Keratinocyte (primary cell): ENCODE measurements around the gene LRRC71.

ENCODE experiments used
- EZH2 ChIP-seq: IDR thresholded peaks from one replicate; pipeline ENCODE4 v1.6.1; 2012; ENCODE audit warnings: inconsistent platforms, mild to moderate bottlenecking, low read length, moderate library complexity
- TF ChIP-seq, protein P1 (sequence below), 3 experiments: IDR thresholded peaks in 1 of 3; conservative IDR thresholded peaks in 1 of 3; optimal IDR thresholded peaks in 1 of 3; 2 replicates in 2 of 3; 3 replicates in 1 of 3; pipeline versions ENCODE3 to v1.5.1; 2011; ENCODE audit warnings: low read length in 3 of 3, mild to moderate bottlenecking in 3 of 3, moderate library complexity in 2 of 3, control low read depth in 1 of 3, inconsistent platforms in 1 of 3; ENCODE audit not compliant: insufficient read depth in 2 of 3; ENCODE audit errors: extremely low read depth in 1 of 3

DNA sequence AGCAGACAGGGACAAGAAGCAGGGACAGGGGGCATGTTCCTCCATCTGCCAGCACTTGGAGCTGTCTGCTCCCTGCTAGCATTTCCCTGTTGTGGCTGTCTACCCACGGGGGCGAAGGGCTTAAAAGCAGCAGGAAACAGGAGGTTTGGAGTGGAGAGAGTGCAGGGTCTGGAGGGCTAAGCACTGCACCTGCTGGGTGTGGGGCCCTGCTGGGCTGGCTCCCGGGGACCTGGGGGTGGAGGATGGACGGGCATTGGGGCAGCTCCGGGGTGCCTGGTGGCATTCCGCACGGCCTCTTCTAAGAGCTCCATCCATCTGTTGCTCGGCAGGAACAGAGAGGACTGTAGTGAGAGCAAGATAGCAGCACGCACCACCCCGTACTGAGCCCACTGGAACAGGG lies 21.2 kb downstream of the LRRC71 start:
- no peak for TF ChIP-seq EZH2
- TF ChIP-seq, protein P1, sequence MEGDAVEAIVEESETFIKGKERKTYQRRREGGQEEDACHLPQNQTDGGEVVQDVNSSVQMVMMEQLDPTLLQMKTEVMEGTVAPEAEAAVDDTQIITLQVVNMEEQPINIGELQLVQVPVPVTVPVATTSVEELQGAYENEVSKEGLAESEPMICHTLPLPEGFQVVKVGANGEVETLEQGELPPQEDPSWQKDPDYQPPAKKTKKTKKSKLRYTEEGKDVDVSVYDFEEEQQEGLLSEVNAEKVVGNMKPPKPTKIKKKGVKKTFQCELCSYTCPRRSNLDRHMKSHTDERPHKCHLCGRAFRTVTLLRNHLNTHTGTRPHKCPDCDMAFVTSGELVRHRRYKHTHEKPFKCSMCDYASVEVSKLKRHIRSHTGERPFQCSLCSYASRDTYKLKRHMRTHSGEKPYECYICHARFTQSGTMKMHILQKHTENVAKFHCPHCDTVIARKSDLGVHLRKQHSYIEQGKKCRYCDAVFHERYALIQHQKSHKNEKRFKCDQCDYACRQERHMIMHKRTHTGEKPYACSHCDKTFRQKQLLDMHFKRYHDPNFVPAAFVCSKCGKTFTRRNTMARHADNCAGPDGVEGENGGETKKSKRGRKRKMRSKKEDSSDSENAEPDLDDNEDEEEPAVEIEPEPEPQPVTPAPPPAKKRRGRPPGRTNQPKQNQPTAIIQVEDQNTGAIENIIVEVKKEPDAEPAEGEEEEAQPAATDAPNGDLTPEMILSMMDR (optimal IDR thresholded peaks at IDR 0.05 in 1 of 3, IDR thresholded peaks at IDR 0.05 in 1 of 3, conservative IDR thresholded peaks at IDR 0.05 in 1 of 3; ENCODE audit: extremely low read depth in 1 of 3, insufficient read depth in 2 of 3, low read length in 3 of 3), result no peak
